Measurements from ENCODE around the gene ZC3H18.

Gene ZC3H18

DNA sequence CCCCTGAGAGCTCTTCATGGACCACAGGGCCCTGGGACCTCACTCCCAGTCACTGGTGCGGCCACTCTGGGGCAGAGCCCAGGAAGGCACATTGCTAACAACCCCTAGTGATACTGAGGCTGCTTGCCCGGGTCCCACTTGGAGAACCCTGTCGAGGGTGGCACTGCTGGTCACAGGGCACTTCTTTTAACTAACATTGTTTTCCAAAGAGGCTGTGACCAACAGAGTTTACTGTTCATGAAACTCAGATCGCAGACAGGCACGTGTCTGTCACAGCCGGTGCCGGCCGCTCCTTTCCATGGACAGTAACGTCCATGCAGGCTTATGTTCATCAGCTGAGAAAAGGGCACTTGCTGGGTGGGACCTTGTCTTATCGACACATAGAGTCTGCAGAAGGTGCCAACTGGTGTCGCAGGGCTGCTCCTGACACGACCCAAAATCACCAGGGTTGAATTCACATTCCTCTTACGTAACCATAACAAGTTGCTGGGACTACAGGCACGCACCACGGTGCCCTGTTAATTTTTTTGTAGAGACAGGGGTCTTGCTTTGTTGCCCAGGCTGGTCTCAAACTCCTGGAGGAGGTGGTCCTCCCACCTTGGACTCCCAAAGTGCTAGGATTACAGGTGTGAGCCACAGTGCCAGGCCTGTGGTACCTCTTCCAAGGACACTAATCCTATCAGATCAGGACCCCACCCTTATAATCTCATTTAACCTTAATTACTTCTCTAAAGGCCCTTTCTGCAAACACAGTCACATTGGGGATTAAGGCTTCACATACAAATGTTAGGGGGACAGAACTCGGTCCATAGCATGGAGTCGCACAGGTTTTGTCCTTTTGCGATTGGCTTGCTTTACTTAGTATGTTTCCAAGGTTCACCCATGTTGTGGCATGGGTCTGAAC lies 1.2 kb upstream of the ZC3H18 start:
- TF ChIP-seq, protein P1, sequence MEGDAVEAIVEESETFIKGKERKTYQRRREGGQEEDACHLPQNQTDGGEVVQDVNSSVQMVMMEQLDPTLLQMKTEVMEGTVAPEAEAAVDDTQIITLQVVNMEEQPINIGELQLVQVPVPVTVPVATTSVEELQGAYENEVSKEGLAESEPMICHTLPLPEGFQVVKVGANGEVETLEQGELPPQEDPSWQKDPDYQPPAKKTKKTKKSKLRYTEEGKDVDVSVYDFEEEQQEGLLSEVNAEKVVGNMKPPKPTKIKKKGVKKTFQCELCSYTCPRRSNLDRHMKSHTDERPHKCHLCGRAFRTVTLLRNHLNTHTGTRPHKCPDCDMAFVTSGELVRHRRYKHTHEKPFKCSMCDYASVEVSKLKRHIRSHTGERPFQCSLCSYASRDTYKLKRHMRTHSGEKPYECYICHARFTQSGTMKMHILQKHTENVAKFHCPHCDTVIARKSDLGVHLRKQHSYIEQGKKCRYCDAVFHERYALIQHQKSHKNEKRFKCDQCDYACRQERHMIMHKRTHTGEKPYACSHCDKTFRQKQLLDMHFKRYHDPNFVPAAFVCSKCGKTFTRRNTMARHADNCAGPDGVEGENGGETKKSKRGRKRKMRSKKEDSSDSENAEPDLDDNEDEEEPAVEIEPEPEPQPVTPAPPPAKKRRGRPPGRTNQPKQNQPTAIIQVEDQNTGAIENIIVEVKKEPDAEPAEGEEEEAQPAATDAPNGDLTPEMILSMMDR (IDR thresholded peaks at IDR 0.05) = no peak
- Histone ChIP-seq H3K27me3 (ENCODE audit: control insufficient read depth, insufficient read depth, low read length) (no peaks in the 10 kb centered on the region), H3K9me3 (ENCODE audit: control insufficient read depth, low read length) (no peaks in the 10 kb centered on the region), H2AFZ (peak overlapping the region; percentile 90), H3K79me2 (peaks cover 10% of the 10 kb centered on the region), H3K4me1 (peaks cover 10% of the 10 kb centered on the region), H3K27ac (no peak overlapping the region), H3K4me3 (ENCODE audit: low read depth, low read length) (peak overlapping the region; percentile 89), H3K36me3 (ENCODE audit: control insufficient read depth, insufficient read depth, low read length) (no peaks in the 10 kb centered on the region), H3K4me2 (ENCODE audit: low read length) (peak overlapping the region; percentile 95), H3K9ac (no peak overlapping the region)

DNA sequence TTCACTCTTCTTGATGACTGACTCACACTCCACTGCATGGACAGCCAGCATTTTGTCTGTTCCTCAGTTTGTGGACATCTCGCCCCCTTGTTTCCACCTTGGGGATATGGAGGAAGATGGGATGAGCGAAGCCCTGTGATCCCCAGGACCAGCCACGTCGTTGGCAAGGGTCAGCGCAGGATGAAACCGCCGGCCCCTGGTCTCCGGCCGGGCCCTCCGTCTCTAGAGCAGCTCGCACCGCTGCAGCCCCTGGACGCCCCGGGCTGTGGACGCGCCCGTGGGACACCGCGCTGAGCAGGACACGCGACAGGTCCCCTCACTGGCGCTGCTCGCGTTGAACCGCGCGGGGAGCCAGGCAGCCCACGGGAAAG lies 604 bp upstream of the ZC3H18 start:
- Histone ChIP-seq H3K4me2 (ENCODE audit: low read length) (peak overlapping the region; percentile 95), H3K9me3 (ENCODE audit: control insufficient read depth, low read length) (no peaks in the 10 kb centered on the region), H3K4me1 (peaks cover 10% of the 10 kb centered on the region), H3K36me3 (ENCODE audit: control insufficient read depth, insufficient read depth, low read length) (no peaks in the 10 kb centered on the region), H3K27me3 (ENCODE audit: control insufficient read depth, insufficient read depth, low read length) (no peaks in the 10 kb centered on the region), H3K79me2 (peaks cover 12% of the 10 kb centered on the region), H2AFZ (peak overlapping the region; percentile 90), H3K4me3 (ENCODE audit: low read depth, low read length) (peak overlapping the region; percentile 89), H3K9ac (no peak overlapping the region), H3K27ac (peak overlapping the region; percentile 36)
- TF ChIP-seq, protein P1 (IDR thresholded peaks at IDR 0.05) = no peak

DNA sequence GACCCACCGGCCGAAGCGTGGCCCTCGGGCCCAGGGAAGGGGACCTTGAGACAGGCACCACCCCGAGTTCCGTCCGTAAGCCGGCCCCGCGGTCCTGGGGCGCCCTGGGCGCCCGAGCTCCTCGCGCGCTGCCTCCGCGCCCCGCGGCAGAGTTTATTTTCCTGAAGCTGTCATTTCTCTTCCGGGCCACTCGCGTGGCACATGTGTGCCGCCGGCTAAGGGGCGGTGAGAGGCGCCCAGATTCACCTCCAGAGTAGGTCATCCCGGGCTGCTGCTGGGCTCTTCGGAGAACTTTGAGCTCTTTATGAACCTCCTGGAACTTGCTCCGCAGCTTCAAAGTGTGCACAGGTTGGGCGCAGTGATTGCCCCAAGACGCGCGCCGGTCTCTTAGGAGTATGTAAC lies 489 bp downstream of the ZC3H18 start:
- peak overlapping the region; percentile 64 for H3K4me3 ChIP-seq (ENCODE audit: low read depth, low read length)
- TF ChIP-seq, protein P1 (IDR thresholded peaks at IDR 0.05) = no peak

DNA sequence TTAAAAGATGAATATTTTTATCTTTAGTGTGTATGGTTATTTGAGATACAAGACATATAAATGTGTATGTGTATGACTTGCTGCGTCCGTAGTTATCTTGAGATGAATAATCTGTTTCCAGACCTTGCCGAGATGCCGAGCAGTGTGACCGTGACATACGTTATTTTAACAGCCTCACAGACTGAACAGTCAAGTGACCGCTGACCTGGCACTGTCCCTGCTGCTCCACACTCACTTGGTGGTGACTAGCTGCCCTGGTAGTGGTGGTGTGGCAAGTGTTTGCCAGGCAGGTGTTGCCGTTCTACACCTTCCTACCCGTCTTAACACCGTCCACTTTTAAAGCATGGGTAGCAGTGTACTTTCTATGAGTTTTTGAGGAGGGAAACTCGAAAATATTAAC lies 5.0 kb downstream of the ZC3H18 start:
- TF ChIP-seq, protein P1 (IDR thresholded peaks at IDR 0.05) = no peak
- peaks cover 54% of the 10 kb centered on the region for H3K79me2 ChIP-seq
- H3K27me3 ChIP-seq (ENCODE audit: control insufficient read depth, insufficient read depth, low read length) = no peaks in the 10 kb centered on the region
- H3K9me3 ChIP-seq (ENCODE audit: control insufficient read depth, low read length) = no peaks in the 10 kb centered on the region
- no peak overlapping the region for H3K4me2 ChIP-seq (ENCODE audit: low read length)
- H2AFZ ChIP-seq = no peak overlapping the region
- no peak overlapping the region for H3K4me3 ChIP-seq (ENCODE audit: low read depth, low read length)
- H3K27ac ChIP-seq = no peak overlapping the region
- H3K9ac ChIP-seq = no peak overlapping the region
- peaks cover 10% of the 10 kb centered on the region for H3K4me1 ChIP-seq
- H3K36me3 ChIP-seq (ENCODE audit: control insufficient read depth, insufficient read depth, low read length) = no peaks in the 10 kb centered on the region

More for the DNA sequence above, 489 bp downstream of the ZC3H18 start:
- H2AFZ ChIP-seq = peak overlapping the region; percentile 86
- no peaks in the 10 kb centered on the region for H3K27me3 ChIP-seq (ENCODE audit: control insufficient read depth, insufficient read depth, low read length)
- no peak overlapping the region for H3K9ac ChIP-seq
- peak overlapping the region; percentile 90 for H3K4me2 ChIP-seq (ENCODE audit: low read length)
- no peaks in the 10 kb centered on the region for H3K36me3 ChIP-seq (ENCODE audit: control insufficient read depth, insufficient read depth, low read length)
- peaks cover 10% of the 10 kb centered on the region for H3K4me1 ChIP-seq
- no peaks in the 10 kb centered on the region for H3K9me3 ChIP-seq (ENCODE audit: control insufficient read depth, low read length)
- H3K27ac ChIP-seq = no peak overlapping the region
- peaks cover 17% of the 10 kb centered on the region for H3K79me2 ChIP-seq
